GM18505 (cell line): ENCODE measurements around the gene SBF2.
"Not testable (repeated sequence)": the region's sequence is repeated elsewhere in the genome, so short reads cannot be mapped to it uniquely, and the experiment has no call there.

Source experiments
- ATAC-seq: cut with Tn5 transposase; IDR thresholded peaks from one replicate; pipeline ENCODE4 v1.9.1; 2021; ENCODE audit not compliant: unreplicated experiment
- POLR2A ChIP-seq: IDR thresholded peaks from 4 replicates; pipeline ENCODE4 v1.6.1; 2011; ENCODE audit warnings: borderline replicate concordance; ENCODE audit not compliant: insufficient read depth, insufficient read length; ENCODE audit errors: extremely low read depth

SBF2 gene

GRCh38 chr11:10192036-10192435 lies 102.0 kb downstream of the SBF2 start:
- ATAC-seq = no peak
- TF ChIP-seq POLR2A = no peak

- TF ChIP-seq POLR2A = no peak
- no peak for ATAC-seq
Observed at GRCh38 chr11:10181811-10182210, 112.2 kb downstream of the SBF2 start.

- no peak for TF ChIP-seq POLR2A
- no peak for ATAC-seq
Observed at GRCh38 chr11:10164621-10165020, 129.4 kb downstream of the SBF2 start.

GRCh38 chr11:10162222-10162621 lies 131.8 kb downstream of the SBF2 start:
- TF ChIP-seq POLR2A = no peak

GRCh38 chr11:10160350-10160749 lies 133.7 kb downstream of the SBF2 start:
- ATAC-seq = no peak
- no peak for TF ChIP-seq POLR2A

More at GRCh38 chr11:10162222-10162621, 131.8 kb downstream of the SBF2 start:
- no peak for ATAC-seq

- TF ChIP-seq POLR2A = no peak
- ATAC-seq = no peak
Observed at GRCh38 chr11:10158461-10158860, 135.6 kb downstream of the SBF2 start.

GRCh38 chr11:10155793-10156490 lies 138.1 kb downstream of the SBF2 start:
- TF ChIP-seq POLR2A = no peak
- ATAC-seq = no peak

- no peak for TF ChIP-seq POLR2A
- no peak for ATAC-seq
Observed at GRCh38 chr11:10150800-10151199, 143.2 kb downstream of the SBF2 start.

GRCh38 chr11:10149553-10149952 lies 144.5 kb downstream of the SBF2 start:
- TF ChIP-seq POLR2A = no peak
- no peak for ATAC-seq

GRCh38 chr11:10147195-10147594 lies 146.8 kb downstream of the SBF2 start:
- ATAC-seq = no peak
- no peak for TF ChIP-seq POLR2A

- ATAC-seq = no peak
- no peak for TF ChIP-seq POLR2A
Observed at GRCh38 chr11:10144954-10145353, 149.1 kb downstream of the SBF2 start.

GRCh38 chr11:10139656-10140055 lies 154.4 kb downstream of the SBF2 start:
- TF ChIP-seq POLR2A = no peak

GRCh38 chr11:10139143-10139542 lies 154.9 kb downstream of the SBF2 start:
- ATAC-seq = no peak
- no peak for TF ChIP-seq POLR2A

More at GRCh38 chr11:10139656-10140055, 154.4 kb downstream of the SBF2 start:
- no peak for ATAC-seq

- no peak for TF ChIP-seq POLR2A
- no peak for ATAC-seq
Observed at GRCh38 chr11:10134975-10135481, 159.0 kb downstream of the SBF2 start.

- ATAC-seq = not testable (repeated sequence)
Observed at GRCh38 chr11:10134226-10134625, 159.8 kb downstream of the SBF2 start.

- ATAC-seq = not testable (repeated sequence)
Observed at GRCh38 chr11:10133251-10133650, 160.8 kb downstream of the SBF2 start.

GRCh38 chr11:10130875-10131274 lies 163.1 kb downstream of the SBF2 start:
- no peak for TF ChIP-seq POLR2A
- no peak for ATAC-seq

- not testable (repeated sequence) for ATAC-seq
Observed at GRCh38 chr11:10129184-10129583, 164.8 kb downstream of the SBF2 start.
